Transverse colon (tissue), 4 donors: Measurements from ENCODE around the gene SLC16A9. TPM values are rescaled to one million over a fixed set of nuclear protein-coding genes. Genes with fewer than 3 reads are reported as not detected.
"Not testable (repeated sequence)": the region's sequence is repeated elsewhere in the genome, so short reads cannot be mapped to it uniquely, and the experiment has no call there.

ENCODE experiments used
- DNase-seq: peaks from one replicate; pipeline ENCODE4 v3.0.0-alpha.2; 2019
- H3K27ac ChIP-seq, 4 donors: fragments of 200-600 bp; sonication (generic); 2 replicates each; pipeline ENCODE4 v1.5.1; 2016 to 2018; ENCODE audit warnings: inconsistent platforms in 4 of 4
- H3K27me3 ChIP-seq: fragments of 200-600 bp; sonication (generic); 2 replicates; pipeline ENCODE4 v1.5.1; 2017; ENCODE audit warnings: inconsistent platforms
- H3K36me3 ChIP-seq, 4 donors: fragments of 200-600 bp; sonication (generic); 2 replicates each; pipeline ENCODE4 v1.5.1; 2017 to 2019; ENCODE audit warnings: inconsistent platforms in 4 of 4
- H3K4me1 ChIP-seq, 4 donors: fragments of 200-600 bp; sonication (generic); 2 replicates each; pipeline ENCODE4 v1.5.1; 2017 to 2020; ENCODE audit warnings: inconsistent platforms in 4 of 4
- H3K4me3 ChIP-seq, 4 donors: fragments of 200-600 bp; sonication (generic); 1 replicate in 1 of 4; 2 replicates in 3 of 4; pipeline versions ENCODE4 v1.5.1 to v1.6.1; 2017 to 2019; ENCODE audit warnings: inconsistent platforms in 4 of 4
- H3K9me3 ChIP-seq, 2 donors: fragments of 200-600 bp; sonication (generic); 2 replicates each; pipeline ENCODE4 v1.5.1; 2017 to 2019; ENCODE audit warnings: inconsistent platforms in 2 of 2
- EP300 ChIP-seq: sonication (generic); formaldehyde crosslinking; IDR thresholded peaks from one replicate; pipeline ENCODE4 v1.6.1; 2017; ENCODE audit warnings: antibody characterized with exemption, low read depth
- POLR2A ChIP-seq: fragments of 450-650 bp; IDR thresholded peaks from one replicate; pipeline ENCODE4 v1.6.1; 2016; ENCODE audit warnings: antibody characterized with exemption, mild to moderate bottlenecking, moderate library complexity
- POLR2AphosphoS5 ChIP-seq, 3 donors: sonication (generic); formaldehyde crosslinking; IDR thresholded peaks; one replicate each; pipeline ENCODE4 v1.6.1; 2016; ENCODE audit warnings: antibody characterized with exemption in 3 of 3
- WGBS, 2 donors: methylation state at CpG; one replicate each; pipeline ENCODE4 v1.1.5; 2018; ENCODE audit warnings: low coverage in 1 of 2; 5-methylcytosine and 5-hydroxymethylcytosine counted together
- in situ Hi-C, 4 donors: fragments of 200-750 bp; cut with MboI; loops; one replicate each; pipeline versions ENCODE4 v1.15.0 to v1.15.1; 2017; ENCODE audit warnings: low sequenced_read_pairs in 3 of 4, low pct_ligation_motif_present in 1 of 4, low pct_unique_long_range_greater_than_20kb in 1 of 4
- intact Hi-C: fragments of 100-400 bp; cut with DNase I; formaldehyde crosslinking; loops from one replicate; pipeline ENCODE4 v1.15.1; 2023; ENCODE audit warnings: low total_unique reads
- total RNA-seq, 4 donors: library from RNA; depleted of rRNA; stranded (reverse); fragments of >200 nt; gene quantifications; one replicate each; pipeline ENCODE4 v1.1.0, GENCODE V29; 2016
- TF ChIP-seq, protein P1 (sequence below), 5 experiments: fragments of 200-600 bp in 3 of 5; fragments of 450-650 bp in 2 of 5; sonication (generic) in 3 of 5; IDR thresholded peaks; 1 replicate in 2 of 5; 2 replicates in 3 of 5; pipeline ENCODE4 v1.5.1; 2016 to 2017; ENCODE audit warnings: antibody characterized with exemption in 5 of 5, inconsistent platforms in 3 of 5, mild to moderate bottlenecking in 2 of 5, moderate library complexity in 1 of 5

The SLC16A9 gene
- total RNA-seq, 4 donors from 2014 or later, result 0.80 to 58.7 (median 15.3) TPM

DNA sequence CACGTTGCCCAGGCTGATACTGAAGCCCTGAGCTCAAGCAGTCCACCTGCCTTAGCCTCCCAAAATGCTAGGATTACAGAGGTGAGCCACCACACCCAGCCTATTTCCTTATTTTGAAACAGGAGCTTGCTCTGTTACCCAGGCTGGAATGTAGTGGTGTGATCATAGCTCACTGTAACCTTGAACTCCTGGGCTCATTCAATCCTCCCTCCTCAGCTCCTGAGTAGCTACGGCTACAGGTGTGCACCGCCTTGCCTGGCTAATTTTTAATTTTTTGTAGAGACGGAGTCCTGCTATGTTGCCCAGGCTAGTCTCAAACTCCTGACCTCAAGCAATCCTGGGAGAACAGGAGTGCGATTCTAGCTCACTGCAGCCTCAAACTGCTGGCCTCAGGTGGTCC is 31.9 kb upstream of the SLC16A9 start:
- in situ Hi-C loops, result no loop called here
- H3K4me1 ChIP-seq, result no peaks in the 10 kb centered on the region
- no peaks in the 10 kb centered on the region for H3K36me3 ChIP-seq
- peak overlapping the region in 1 of 4 donors; percentile 54 for H3K27ac ChIP-seq
- TF ChIP-seq POLR2A (no peak), POLR2AphosphoS5 (IDR thresholded peaks at IDR 0.05) (no peak), EP300 (no peak)
- TF ChIP-seq, protein P1, sequence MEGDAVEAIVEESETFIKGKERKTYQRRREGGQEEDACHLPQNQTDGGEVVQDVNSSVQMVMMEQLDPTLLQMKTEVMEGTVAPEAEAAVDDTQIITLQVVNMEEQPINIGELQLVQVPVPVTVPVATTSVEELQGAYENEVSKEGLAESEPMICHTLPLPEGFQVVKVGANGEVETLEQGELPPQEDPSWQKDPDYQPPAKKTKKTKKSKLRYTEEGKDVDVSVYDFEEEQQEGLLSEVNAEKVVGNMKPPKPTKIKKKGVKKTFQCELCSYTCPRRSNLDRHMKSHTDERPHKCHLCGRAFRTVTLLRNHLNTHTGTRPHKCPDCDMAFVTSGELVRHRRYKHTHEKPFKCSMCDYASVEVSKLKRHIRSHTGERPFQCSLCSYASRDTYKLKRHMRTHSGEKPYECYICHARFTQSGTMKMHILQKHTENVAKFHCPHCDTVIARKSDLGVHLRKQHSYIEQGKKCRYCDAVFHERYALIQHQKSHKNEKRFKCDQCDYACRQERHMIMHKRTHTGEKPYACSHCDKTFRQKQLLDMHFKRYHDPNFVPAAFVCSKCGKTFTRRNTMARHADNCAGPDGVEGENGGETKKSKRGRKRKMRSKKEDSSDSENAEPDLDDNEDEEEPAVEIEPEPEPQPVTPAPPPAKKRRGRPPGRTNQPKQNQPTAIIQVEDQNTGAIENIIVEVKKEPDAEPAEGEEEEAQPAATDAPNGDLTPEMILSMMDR (IDR thresholded peaks at IDR 0.05), result no peak
- 77% methylated on average over 5 of the region's 5 CpGs; no CpG with 5 or more reads in 1 of the 2 donors for WGBS, 2 donors
- H3K4me3 ChIP-seq, result no peak overlapping the region
- H3K27me3 ChIP-seq, result no peaks in the 10 kb centered on the region
- H3K9me3 ChIP-seq, result no peaks in the 10 kb centered on the region
- intact Hi-C loops, result no loop called here
- DNase-seq, result no peak

DNA sequence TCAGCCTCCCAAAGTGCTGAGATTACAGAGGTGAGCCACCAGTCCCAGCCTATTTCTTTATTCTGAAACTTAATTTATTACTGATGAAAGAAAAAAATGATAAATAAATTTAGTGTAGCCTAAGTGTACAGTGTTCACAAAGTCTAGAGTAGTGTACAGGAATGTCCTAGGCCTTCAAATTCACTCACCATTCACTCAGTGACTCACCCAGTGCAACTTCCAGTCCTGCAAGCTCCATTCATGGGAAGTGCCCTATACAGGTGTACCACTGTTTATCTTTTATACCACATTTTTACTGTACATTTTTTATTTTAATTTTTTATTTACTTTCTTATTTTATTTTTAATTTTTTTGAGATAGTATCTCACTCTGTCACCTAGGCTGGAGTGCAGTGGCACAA is 31.4 kb upstream of the SLC16A9 start:
- Histone ChIP-seq H3K36me3 (no peaks in the 10 kb centered on the region), H3K4me1 (no peaks in the 10 kb centered on the region), H3K27me3 (no peaks in the 10 kb centered on the region), H3K27ac (peak overlapping the region in 1 of 4 donors; percentile 54), H3K9me3 (no peaks in the 10 kb centered on the region), H3K4me3 (no peak overlapping the region)
- in situ Hi-C loops (no loop called here), intact Hi-C loops (no loop called here)
- no peak for DNase-seq
- TF ChIP-seq, protein P1 (IDR thresholded peaks at IDR 0.05), result no peak
- no peak for TF ChIP-seq POLR2AphosphoS5 (IDR thresholded peaks at IDR 0.05)
- TF ChIP-seq EP300, result no peak
- no peak for TF ChIP-seq POLR2A

- intact Hi-C loops, result no loop called here
- Histone ChIP-seq H3K27ac (no peak overlapping the region), H3K4me3 (no peak overlapping the region), H3K9me3 (no peaks in the 10 kb centered on the region), H3K27me3 (no peaks in the 10 kb centered on the region), H3K4me1 (no peaks in the 10 kb centered on the region), H3K36me3 (no peaks in the 10 kb centered on the region)
- WGBS, 2 donors, result 84 to 100% methylated on average over 1 of the region's 1 CpG
- no peak for TF ChIP-seq POLR2A
- no peak for TF ChIP-seq EP300
- no peak for TF ChIP-seq POLR2AphosphoS5 (IDR thresholded peaks at IDR 0.05)
- TF ChIP-seq, protein P1 (IDR thresholded peaks at IDR 0.05), result no peak
- no peak for DNase-seq
- in situ Hi-C loops, result no loop called here
Observed at GRCh38 chr10:59736749-59737148, 27.1 kb upstream of the SLC16A9 start.

- Histone ChIP-seq H3K36me3 (no peaks in the 10 kb centered on the region), H3K9me3 (no peaks in the 10 kb centered on the region), H3K4me3 (no peak overlapping the region), H3K4me1 (no peaks in the 10 kb centered on the region), H3K27ac (no peak overlapping the region), H3K27me3 (no peaks in the 10 kb centered on the region)
- 63 to 73% methylated on average over 1 of the region's 1 CpG for WGBS, 2 donors
- TF ChIP-seq EP300, result no peak
- in situ Hi-C loops (no loop called here), intact Hi-C loops (no loop called here)
- DNase-seq, result no peak
Observed at GRCh38 chr10:59735296-59735695, 25.6 kb upstream of the SLC16A9 start.

GRCh38 chr10:59734014-59734462 is 24.4 kb upstream of the SLC16A9 start:
- H3K27ac ChIP-seq, result no peak overlapping the region
- H3K4me3 ChIP-seq, result no peak overlapping the region
- intact Hi-C loops, result no loop called here
- TF ChIP-seq, protein P1 (IDR thresholded peaks at IDR 0.05), result no peak
- TF ChIP-seq POLR2A, result no peak
- no peak for TF ChIP-seq EP300
- no peak for TF ChIP-seq POLR2AphosphoS5 (IDR thresholded peaks at IDR 0.05)
- DNase-seq, result no peak
- H3K9me3 ChIP-seq, result no peaks in the 10 kb centered on the region
- H3K27me3 ChIP-seq, result no peaks in the 10 kb centered on the region
- no peaks in the 10 kb centered on the region for H3K36me3 ChIP-seq
- in situ Hi-C loops, result no loop called here
- H3K4me1 ChIP-seq, result no peaks in the 10 kb centered on the region
- 80 to 89% methylated on average over 1 to 3 of the region's 3 CpGs for WGBS, 2 donors

DNA sequence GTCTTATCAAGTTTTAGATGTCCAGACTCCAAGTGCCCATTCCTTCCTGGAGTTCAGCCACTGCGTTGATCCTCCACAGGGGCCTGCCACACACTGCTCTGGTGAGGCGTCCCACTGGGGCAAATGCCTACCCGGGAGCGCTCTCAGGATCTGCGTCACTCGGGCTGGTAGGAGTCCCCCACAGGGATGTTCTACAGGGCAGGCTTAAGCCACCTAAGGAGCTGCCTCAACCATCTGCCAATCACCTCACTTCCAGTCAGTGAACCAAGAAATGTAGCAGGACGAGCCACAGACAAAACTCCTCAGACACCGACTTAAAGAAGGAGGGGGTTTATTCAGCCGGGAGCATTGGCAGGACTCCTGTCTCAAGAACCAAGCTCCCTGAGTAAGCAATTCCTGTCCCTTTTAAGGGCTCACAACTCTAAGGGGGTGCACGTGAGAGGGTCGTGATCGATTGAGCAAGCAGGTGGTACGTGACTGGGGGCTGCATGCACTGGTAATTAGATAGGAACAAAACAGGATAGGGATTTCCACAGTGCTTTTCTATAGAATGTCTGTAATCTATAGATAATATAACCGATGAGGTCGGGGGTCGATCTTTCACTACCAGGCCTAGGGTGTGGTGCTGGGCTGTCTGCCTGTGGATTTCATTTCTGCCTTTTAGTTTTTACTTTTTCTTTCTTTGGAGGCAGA is 23.8 kb upstream of the SLC16A9 start:
- in situ Hi-C loops, result not testable (repeated sequence)

DNA sequence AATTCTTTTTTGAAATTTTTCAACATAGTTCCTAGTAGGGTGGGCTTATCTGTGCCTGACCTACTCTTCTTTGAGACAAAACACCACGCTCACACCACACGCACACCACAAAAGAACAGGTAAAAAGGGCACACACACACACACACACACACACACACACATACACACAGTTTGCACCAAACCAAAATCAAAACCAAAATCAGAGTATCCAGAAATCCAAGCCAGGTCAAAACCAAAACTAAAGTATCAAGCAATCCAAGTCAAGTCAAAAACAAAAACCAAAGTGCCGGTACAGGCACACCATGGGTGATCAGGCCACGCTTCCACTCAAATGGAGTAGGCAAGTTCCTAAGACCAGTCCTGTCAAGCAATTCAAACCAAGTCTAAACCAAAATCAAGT is 23.2 kb upstream of the SLC16A9 start:
- intact Hi-C loops, result not testable (repeated sequence)

More for the DNA sequence above, 23.8 kb upstream of the SLC16A9 start:
- H3K27ac ChIP-seq, DNase-seq, H3K4me1 ChIP-seq, H3K9me3 ChIP-seq, H3K4me3 ChIP-seq, intact Hi-C loops, H3K27me3 ChIP-seq, H3K36me3 ChIP-seq: not testable (repeated sequence)
- WGBS, 2 donors, result 93% methylated on average over 16 of the region's 16 CpGs; no CpG with 5 or more reads in 1 of the 2 donors

More for the DNA sequence above, 23.2 kb upstream of the SLC16A9 start:
- H3K4me3 ChIP-seq, H3K27me3 ChIP-seq, H3K36me3 ChIP-seq, in situ Hi-C loops, H3K27ac ChIP-seq, H3K4me1 ChIP-seq, H3K9me3 ChIP-seq, DNase-seq: not testable (repeated sequence)
- 84% methylated on average over 4 of the region's 4 CpGs; no CpG with 5 or more reads in 1 of the 2 donors for WGBS, 2 donors
